ENCODE results near the gene RELA. TPM values are rescaled to one million over a fixed set of nuclear protein-coding genes. Genes with fewer than 3 reads are reported as not detected.

Gene RELA
- total and polyA plus RNA-seq, 2 of the 13 experiments (the other 11 are each of a cell fraction or from before 2014, with no cell fraction given), result 21.4 to 40.5 TPM

GRCh38 chr11:65662799-65663638, at the start of gene RELA (continued):
- TF ChIP-seq HOMEZ (CRISPR knock-in tag; IDR thresholded peaks at IDR 0.05; ENCODE audit: low read depth) (no peak), U2AF2 (IDR thresholded peaks at IDR 0.05; ENCODE audit: low read depth, low read length) (no peak), AHDC1 (CRISPR knock-in tag; IDR thresholded peaks at IDR 0.05; ENCODE audit: borderline replicate concordance) (no peak), ZNF468 (CRISPR knock-in tag; IDR thresholded peaks at IDR 0.05) (0 out of 2 replicates have a peak, but pooled peaks have one; percentile 59), ZNF263 (CRISPR knock-in tag; IDR thresholded peaks at IDR 0.05) (no peak), MAF1 (CRISPR knock-in tag; IDR thresholded peaks at IDR 0.05; ENCODE audit: borderline replicate concordance) (no peak), HNRNPLL (IDR thresholded peaks at IDR 0.05; ENCODE audit: low read depth, low read length, poor library complexity, severe bottlenecking) (peak; percentile 40), GLMP (CRISPR knock-in tag; IDR thresholded peaks at IDR 0.05; ENCODE audit: borderline replicate concordance) (no peak), PHF8 (CRISPR knock-in tag; IDR thresholded peaks at IDR 0.05) (peak; percentile 83), ATRX (CRISPR knock-in tag; IDR thresholded peaks at IDR 0.05; ENCODE audit: borderline replicate concordance) (no peak), ZNF501 (CRISPR knock-in tag; IDR thresholded peaks at IDR 0.05) (peak; percentile 85; the same call in 1 of the 2 replicates), TARDBP (CRISPR knock-in tag; IDR thresholded peaks at IDR 0.05) (no peak), ZBTB7A (CRISPR knock-in tag; IDR thresholded peaks at IDR 0.05) (peak; percentile 68; the same call in 1 of the 2 replicates), ELF1 (CRISPR knock-in tag; IDR thresholded peaks at IDR 0.05) (peak; percentile 3; the same call in 1 of the 2 replicates), FOXM1 (CRISPR knock-in tag; IDR thresholded peaks at IDR 0.05) (no peak), SRSF1 (optimal IDR thresholded peaks at IDR 0.05; ENCODE audit: low read depth, low read length) (peak; percentile 42), LCORL (IDR thresholded peaks at IDR 0.05) (no peak), LCORL (CRISPR knock-in tag; IDR thresholded peaks at IDR 0.05) (peak; percentile 70), ZNF75D (CRISPR knock-in tag; IDR thresholded peaks at IDR 0.05; ENCODE audit: borderline replicate concordance) (no peak), ZNF331 (CRISPR knock-in tag; IDR thresholded peaks at IDR 0.05) (peak; percentile 65), ZNF576 (CRISPR knock-in tag; IDR thresholded peaks at IDR 0.05) (no peak)

All from HepG2 (cell line).